CD4-positive, alpha-beta T cell (primary cell): ENCODE data around the gene SMIM35. TPM values are rescaled to one million over a fixed set of nuclear protein-coding genes. Genes with fewer than 3 reads are reported as not detected.

ENCODE experiments used
- ATAC-seq: fragments of 200-7000 bp; cut with Tn5 transposase; one replicate; pipeline ENCODE4 v1.10.0; 2022; ENCODE audit warnings: mild to moderate bottlenecking; ENCODE audit not compliant: poor library complexity
- CTCF ChIA-PET: fragments of 350-600 bp; sonication (Branson Sonifier 250); formaldehyde crosslinking; loops from one replicate; lab custom pipeline; 2021; ENCODE audit warnings: antibody characterized with exemption, inconsistent platforms; lab: Charles Lee
- POLR2A ChIA-PET: fragments of 350-600 bp; sonication (Branson Sonifier 250); formaldehyde crosslinking; loops from one replicate; lab custom pipeline; 2021; ENCODE audit warnings: antibody characterized with exemption, inconsistent platforms; lab: Charles Lee
- DNase-seq, 14 experiments: peaks; one replicate each; pipeline ENCODE4 v3.0.0-alpha.2; 2013 to 2020; ENCODE audit warnings: mixed read lengths in 2 of 14
- H3K27ac ChIP-seq, 2 donors: one replicate each; pipeline versions ENCODE4 v1.5.1 to v1.7.0; 2013; ENCODE audit warnings: low read length in 2 of 2, low read depth in 1 of 2, mild to moderate bottlenecking in 1 of 2
- H3K27me3 ChIP-seq, 2 experiments: 1 replicate in 1 of 2; 2 replicates in 1 of 2; pipeline versions ENCODE4 v1.6.1 to v1.7.0; 2013; ENCODE audit warnings: low read length in 2 of 2, control low read depth in 1 of 2, mild to moderate bottlenecking in 1 of 2, moderate library complexity in 1 of 2; ENCODE audit not compliant: insufficient read depth in 2 of 2, control insufficient read depth in 1 of 2
- H3K36me3 ChIP-seq: one replicate; pipeline ENCODE4 v1.6.1; 2013; ENCODE audit warnings: low read length, control low read depth; ENCODE audit not compliant: insufficient read depth
- H3K4me1 ChIP-seq: one replicate; pipeline ENCODE4 v1.6.1; 2013; ENCODE audit warnings: low read length, control low read depth; ENCODE audit not compliant: insufficient read depth
- H3K4me3 ChIP-seq: one replicate; pipeline ENCODE4 v1.5.1; 2013; ENCODE audit warnings: mild to moderate bottlenecking, low read length, moderate library complexity
- H3K9me3 ChIP-seq, 2 experiments: 1 replicate in 1 of 2; 2 replicates in 1 of 2; pipeline versions ENCODE4 v1.6.1 to v1.7.0; 2013; ENCODE audit warnings: low read length in 2 of 2, mild to moderate bottlenecking in 2 of 2, control low read depth in 1 of 2, moderate library complexity in 1 of 2; ENCODE audit not compliant: control insufficient read depth in 1 of 2, insufficient read depth in 1 of 2
- H3K27ac Mint-ChIP-seq: one replicate; pipeline ENCODE4 v1.8.0; 2020; ENCODE audit warnings: mixed read lengths
- H3K27me3 Mint-ChIP-seq: one replicate; pipeline ENCODE4 v1.8.0; 2021; ENCODE audit warnings: mixed read lengths
- H3K36me3 Mint-ChIP-seq: one replicate; pipeline ENCODE4 v1.8.0; 2021; ENCODE audit warnings: low read depth, mixed read lengths
- H3K4me1 Mint-ChIP-seq: one replicate; pipeline ENCODE4 v1.8.0; 2021; ENCODE audit warnings: low read depth, mixed read lengths
- H3K4me3 Mint-ChIP-seq: one replicate; pipeline ENCODE4 v1.8.0; 2020; ENCODE audit warnings: mild to moderate bottlenecking, mixed read lengths
- H3K9me3 Mint-ChIP-seq: one replicate; pipeline ENCODE4 v1.8.0; 2020; ENCODE audit warnings: mixed read lengths
- CTCF ChIP-seq: fragments of 200-600 bp; IDR thresholded peaks from one replicate; pipeline ENCODE4 v1.8.0; 2022; ENCODE audit warnings: antibody characterized with exemption, mild to moderate bottlenecking
- intact Hi-C, 2 experiments: fragments of 100-400 bp; cut with DNase I in 1 of 2; cut with micrococcal nuclease in 1 of 2; formaldehyde crosslinking; loops; one replicate each; pipeline versions ENCODE4 v1.15.1 to v1.9.0; 2023 to 2025; cut with DNase I, micrococcal nuclease
- total RNA-seq, 174 experiments: library from RNA in 2 of 174; stranded (reverse) in 2 of 174; gene quantifications; one replicate each; pipeline ENCODE4 v1.2.3 and lab custom pipeline; 2021 to 2026

Gene SMIM35
- total RNA-seq, 2 experiments from 2014 or later, result 0.06 to 0.08 TPM

- H3K9me3 ChIP-seq, result peaks cover 0 to 3% of the 10 kb centered on the region in 2 experiments
Measured at GRCh38 chr11:118002010-118002540, 84.7 kb downstream of the SMIM35 start.

GRCh38 chr11:118001494-118001971, 85.2 kb downstream of the SMIM35 start:
- no peaks in the 10 kb centered on the region for H3K9me3 Mint-ChIP-seq
- peaks cover 91% of the 10 kb centered on the region for H3K4me1 Mint-ChIP-seq
- Histone ChIP-seq H3K4me1 (peaks cover 93% of the 10 kb centered on the region), H3K9me3 (peaks cover 0 to 3% of the 10 kb centered on the region in 2 experiments), H3K27ac (peak overlapping the region; percentile 72 to 76), H3K27me3 (no peaks in the 10 kb centered on the region), H3K36me3 (peaks cover 45% of the 10 kb centered on the region), H3K4me3 (peak overlapping the region; percentile 13)
- POLR2A ChIA-PET, result interaction anchor here (0.5 to 17.1 kb wide), 10 partner anchors 14 to 173 kb away, joined by 3 to 392 read pairs (median 11); partner anchors contain the start of gene IL10RA
- CTCF ChIA-PET, result interaction anchor here (0.8 to 2.0 kb wide), 4 partner anchors 17 to 52 kb away, joined by 3 to 6 read pairs (median 4); no protein-coding TSS in a partner anchor
- H3K27me3 Mint-ChIP-seq, result no peaks in the 10 kb centered on the region
- H3K4me3 Mint-ChIP-seq, result peak overlapping the region; percentile 82
- H3K27ac Mint-ChIP-seq, result peak overlapping the region; percentile 84
- intact Hi-C loops, result loop anchor here in 1 of 2 experiments (5.0 kb wide), 1 partner anchor 49 kb away; no protein-coding TSS in a partner anchor
- peak; percentile 30 for ATAC-seq
- H3K36me3 Mint-ChIP-seq, result peaks cover 67% of the 10 kb centered on the region
- peak in 3 of 14 experiments; percentile 57 to 86 (median 61) for DNase-seq
- TF ChIP-seq CTCF, result no peak

More at GRCh38 chr11:118002010-118002540, 84.7 kb downstream of the SMIM35 start:
- ATAC-seq (peak; percentile 30), DNase-seq (peak in 6 of 14 experiments; percentile 27 to 73 (median 57))
- Mint-ChIP-seq H3K27me3 (no peaks in the 10 kb centered on the region), H3K36me3 (peaks cover 62% of the 10 kb centered on the region), H3K4me1 (peaks cover 92% of the 10 kb centered on the region), H3K9me3 (no peaks in the 10 kb centered on the region), H3K4me3 (peak overlapping the region; percentile 82), H3K27ac (peak overlapping the region; percentile 84)
- H3K27ac ChIP-seq, result peak overlapping the region; percentile 72 to 76
- H3K4me3 ChIP-seq, result peak overlapping the region; percentile 13
- no peaks in the 10 kb centered on the region for H3K27me3 ChIP-seq
- TF ChIP-seq CTCF, result no peak
- peaks cover 40% of the 10 kb centered on the region for H3K36me3 ChIP-seq
- peaks cover 97% of the 10 kb centered on the region for H3K4me1 ChIP-seq
- intact Hi-C loops, result loop anchor here in 1 of 2 experiments (2.0 to 5.0 kb wide), 3 partner anchors 15 to 50 kb away; partner anchors contain the start of gene IL10RA
- CTCF ChIA-PET, result interaction anchor here (0.8 to 2.0 kb wide), 6 partner anchors 17 to 184 kb away, joined by 3 to 6 read pairs (median 4); no protein-coding TSS in a partner anchor
- POLR2A ChIA-PET, result interaction anchor here (0.5 to 17.1 kb wide), 11 partner anchors 10 to 174 kb away, joined by 3 to 392 read pairs (median 9); partner anchors contain the start of gene IL10RA

GRCh38 chr11:118000850-118001228, 85.9 kb downstream of the SMIM35 start:
- DNase-seq (peak in 1 of 14 experiments; percentile 18), ATAC-seq (no peak)
- peak overlapping the region; percentile 72 to 76 for H3K27ac ChIP-seq
- intact Hi-C loops, result loop anchor here in 1 of 2 experiments (5.0 kb wide), 1 partner anchor 49 kb away; no protein-coding TSS in a partner anchor
- TF ChIP-seq CTCF, result no peak
- H3K27me3 ChIP-seq, result no peaks in the 10 kb centered on the region
- Mint-ChIP-seq H3K4me1 (peaks cover 87% of the 10 kb centered on the region), H3K27ac (peak overlapping the region; percentile 84), H3K9me3 (no peaks in the 10 kb centered on the region), H3K27me3 (no peaks in the 10 kb centered on the region), H3K4me3 (no peak overlapping the region), H3K36me3 (peaks cover 74% of the 10 kb centered on the region)
- H3K4me1 ChIP-seq, result peaks cover 93% of the 10 kb centered on the region
- no peak overlapping the region for H3K4me3 ChIP-seq
- ChIA-PET POLR2A (interaction anchor here (0.8 to 17.1 kb wide), 7 partner anchors 10 to 176 kb away, joined by 3 to 392 read pairs (median 57); partner anchors contain the start of genes FXYD2 and IL10RA), CTCF (interaction anchor here (0.7 to 1.2 kb wide), 4 partner anchors 41 to 193 kb away, joined by 3 to 4 read pairs (median 3); no protein-coding TSS in a partner anchor)
- peaks cover 0 to 2% of the 10 kb centered on the region in 2 experiments for H3K9me3 ChIP-seq
- H3K36me3 ChIP-seq, result peaks cover 52% of the 10 kb centered on the region
